Measurements from ENCODE around the gene FBXW2. TPM values are rescaled to one million over a fixed set of nuclear protein-coding genes. Genes with fewer than 3 reads are reported as not detected.
A peak's percentile ranks its signal among the peaks of the same experiment; 100 is the strongest.

Gene FBXW2
- total RNA-seq, 6 donors from 2014 or later: 42.2 to 149 (median 79.7) TPM

DNA sequence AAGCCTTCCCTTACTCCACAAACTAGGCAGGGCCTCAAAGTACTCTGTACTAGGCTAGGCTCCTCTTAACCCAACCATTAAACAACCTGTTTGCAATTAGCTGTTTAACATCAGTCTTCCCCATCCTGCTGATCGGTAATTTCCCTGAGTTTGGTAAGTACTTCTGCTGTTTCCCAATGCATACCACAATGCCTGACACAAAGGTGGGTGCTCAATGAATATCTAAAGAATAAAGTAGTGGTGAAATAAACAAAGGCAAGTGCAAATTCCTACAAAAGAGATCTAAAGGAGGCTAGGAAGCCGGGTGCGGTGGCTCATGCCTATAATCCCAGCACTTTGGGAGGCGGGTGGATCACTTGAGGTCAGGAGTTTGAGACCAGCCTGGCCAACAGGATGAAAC is 25.0 kb downstream of the FBXW2 start:
- H3K4me1 ChIP-seq: peaks cover 0 to 14% (median 4%) of the 10 kb centered on the region in 4 donors
- ATAC-seq (ENCODE audit: low FRiP score in 2 of 2): no peak
- H3K27me3 ChIP-seq: no peaks in the 10 kb centered on the region
- TF ChIP-seq POLR2A (IDR thresholded peaks at IDR 0.05) (no peak), EP300 (IDR thresholded peaks at IDR 0.05) (no peak), CTCF (IDR thresholded peaks at IDR 0.05) (no peak), POLR2AphosphoS5 (IDR thresholded peaks at IDR 0.05) (no peak)
- H3K27ac ChIP-seq: no peak overlapping the region
- no peak for DNase-seq
- 88 to 91% methylated on average over 4 of the region's 4 CpGs for WGBS, 2 donors
- peaks cover 12 to 96% (median 69%) of the 10 kb centered on the region in 4 donors for H3K36me3 ChIP-seq
- H3K4me3 ChIP-seq: no peak overlapping the region
- no peaks in the 10 kb centered on the region for H3K9me3 ChIP-seq

- ATAC-seq (ENCODE audit: low FRiP score in 2 of 2): no peak
- TF ChIP-seq EP300 (IDR thresholded peaks at IDR 0.05) (no peak), POLR2A (IDR thresholded peaks at IDR 0.05) (no peak), CTCF (IDR thresholded peaks at IDR 0.05) (no peak), POLR2AphosphoS5 (IDR thresholded peaks at IDR 0.05) (no peak)
- H3K36me3 ChIP-seq: peaks cover 12 to 96% (median 68%) of the 10 kb centered on the region in 4 donors
- no peak overlapping the region for H3K4me3 ChIP-seq
- H3K27ac ChIP-seq: no peak overlapping the region
- DNase-seq: no peak
- WGBS, 2 donors: 70 to 74% methylated on average over 3 of the region's 3 CpGs
- no peaks in the 10 kb centered on the region for H3K9me3 ChIP-seq
- no peaks in the 10 kb centered on the region for H3K27me3 ChIP-seq
- peaks cover 0 to 14% (median 4%) of the 10 kb centered on the region in 4 donors for H3K4me1 ChIP-seq
Observed at GRCh38 chr9:120767451-120767850, 25.8 kb downstream of the FBXW2 start.

- H3K4me3 ChIP-seq: no peak overlapping the region
- no peaks in the 10 kb centered on the region for H3K27me3 ChIP-seq
- H3K4me1 ChIP-seq: peaks cover 0 to 14% (median 5%) of the 10 kb centered on the region in 4 donors
- DNase-seq: no peak
- H3K27ac ChIP-seq: no peak overlapping the region
- 89 to 96% methylated on average over 1 of the region's 1 CpG for WGBS, 2 donors
- ATAC-seq (ENCODE audit: low FRiP score in 2 of 2): no peak
- no peaks in the 10 kb centered on the region for H3K9me3 ChIP-seq
- TF ChIP-seq POLR2A (IDR thresholded peaks at IDR 0.05): no peak
- no peak for TF ChIP-seq EP300 (IDR thresholded peaks at IDR 0.05)
- TF ChIP-seq CTCF (IDR thresholded peaks at IDR 0.05): no peak
- TF ChIP-seq POLR2AphosphoS5 (IDR thresholded peaks at IDR 0.05): no peak
- peaks cover 12 to 96% (median 71%) of the 10 kb centered on the region in 4 donors for H3K36me3 ChIP-seq
Observed at GRCh38 chr9:120765910-120766425, 27.2 kb downstream of the FBXW2 start.

DNA sequence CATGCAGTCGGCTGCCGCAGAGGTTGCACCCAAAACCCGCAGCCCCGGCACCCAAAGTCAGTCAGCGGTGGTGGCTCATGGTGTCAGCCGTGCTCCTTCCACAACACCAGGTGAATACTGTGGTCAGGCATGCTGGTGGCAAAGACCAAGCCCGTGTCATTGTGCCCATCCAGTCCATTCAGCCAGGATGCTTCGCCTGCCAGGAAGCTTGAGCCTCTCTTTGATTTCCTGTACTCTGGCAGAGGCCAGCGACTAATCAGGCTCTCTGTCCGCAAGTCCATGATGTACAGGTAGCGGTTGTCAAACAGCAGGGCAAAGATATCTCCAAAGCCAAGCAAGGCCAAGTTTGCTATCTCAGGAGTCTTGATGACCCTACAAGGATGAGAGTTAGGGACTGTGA is 28.7 kb downstream of the FBXW2 start:
- WGBS, 2 donors: 91 to 93% methylated on average over 4 to 11 of the region's 11 CpGs

More for the DNA sequence above, 28.7 kb downstream of the FBXW2 start:
- DNase-seq (peak in 1 of 2 donors; percentile 49), ATAC-seq (ENCODE audit: low FRiP score in 2 of 2) (no peak)
- Histone ChIP-seq H3K27ac (no peak overlapping the region), H3K9me3 (no peaks in the 10 kb centered on the region), H3K36me3 (peaks cover 8 to 91% (median 61%) of the 10 kb centered on the region in 4 donors), H3K27me3 (no peaks in the 10 kb centered on the region), H3K4me1 (peaks cover 0 to 14% (median 6%) of the 10 kb centered on the region in 4 donors), H3K4me3 (no peak overlapping the region)
- TF ChIP-seq EP300 (IDR thresholded peaks at IDR 0.05): no peak
- no peak for TF ChIP-seq CTCF (IDR thresholded peaks at IDR 0.05)

Data from upper lobe of left lung (tissue), 6 donors.